SK-N-SH treated with all-trans-retinoic acid at 6 μM for 48 hours (cell line): ENCODE measurements around the gene CNTLN.
A peak's percentile ranks its signal among the peaks of the same experiment; 100 is the strongest.

ENCODE experiments used
- ATAC-seq: fragments of 200-7000 bp; cut with Tn5 transposase; 3 replicates; pipeline ENCODE4 v1.9.1; 2020; ENCODE audit warnings: mild to moderate bottlenecking, moderate library complexity
- ARNTL ChIP-seq: fragments of 450-650 bp; formaldehyde crosslinking; IDR thresholded peaks from 2 replicates; pipeline ENCODE4 v1.5.0; 2020; ENCODE audit warnings: low read depth, mild to moderate bottlenecking, moderate library complexity, borderline replicate concordance
- CSDC2 ChIP-seq: fragments of 250-450 bp; sonication (Bioruptor Pico); IDR thresholded peaks from 2 replicates; pipeline ENCODE4 v1.5.0; 2020; ENCODE audit warnings: mild to moderate bottlenecking, moderate library complexity
- ESRRG ChIP-seq: fragments of 250-450 bp; sonication (Bioruptor Pico); IDR thresholded peaks from 2 replicates; pipeline ENCODE4 v1.6.1; 2021; ENCODE audit warnings: mild to moderate bottlenecking
- GLIS3 ChIP-seq: fragments of 250-450 bp; sonication (Bioruptor Pico); IDR thresholded peaks from 2 replicates; pipeline ENCODE4 v1.5.0; 2020; ENCODE audit warnings: mild to moderate bottlenecking, moderate library complexity
- ISL1 ChIP-seq: fragments of 250-450 bp; sonication (Bioruptor Pico); IDR thresholded peaks from 2 replicates; pipeline ENCODE4 v2.1.2; 2022; ENCODE audit warnings: mild to moderate bottlenecking, moderate library complexity
- OSR1 ChIP-seq: fragments of 250-450 bp; sonication (Bioruptor Pico); IDR thresholded peaks from 2 replicates; pipeline ENCODE4 v1.8.0; 2022; ENCODE audit warnings: moderate library complexity, mild to moderate bottlenecking, inconsistent platforms
- PATZ1 ChIP-seq: fragments of 250-450 bp; sonication (Bioruptor Pico); IDR thresholded peaks from 2 replicates; pipeline ENCODE4 v1.8.0; 2020; ENCODE audit warnings: mild to moderate bottlenecking, moderate library complexity, borderline replicate concordance
- PPARA ChIP-seq: fragments of 250-450 bp; sonication (Bioruptor Pico); IDR thresholded peaks from 2 replicates; pipeline ENCODE4 v1.5.0; 2020; ENCODE audit warnings: mild to moderate bottlenecking, borderline replicate concordance
- RARB ChIP-seq: fragments of 250-450 bp; sonication (Bioruptor Pico); IDR thresholded peaks from 2 replicates; pipeline ENCODE4 v1.8.0; 2021; ENCODE audit warnings: mild to moderate bottlenecking, moderate library complexity
- SNAI2 ChIP-seq: fragments of 250-450 bp; sonication (Bioruptor Pico); IDR thresholded peaks from 2 replicates; pipeline ENCODE4 v1.5.0; 2020; ENCODE audit warnings: mild to moderate bottlenecking, moderate library complexity
- TCF4 ChIP-seq: fragments of 250-450 bp; sonication (Bioruptor Pico); IDR thresholded peaks from 2 replicates; pipeline ENCODE4 v1.8.0; 2021; ENCODE audit warnings: mild to moderate bottlenecking, moderate library complexity, borderline replicate concordance
- TOX ChIP-seq: fragments of 250-450 bp; sonication (Bioruptor Pico); IDR thresholded peaks from 2 replicates; pipeline ENCODE4 v1.8.0; 2021; ENCODE audit warnings: mild to moderate bottlenecking, moderate library complexity, borderline replicate concordance
- TSHZ2 ChIP-seq: fragments of 250-450 bp; sonication (Bioruptor Pico); IDR thresholded peaks from 2 replicates; pipeline ENCODE4 v1.5.0; 2020; ENCODE audit warnings: mild to moderate bottlenecking, moderate library complexity
- ZC3H10 ChIP-seq: fragments of 250-450 bp; sonication (Bioruptor Pico); IDR thresholded peaks from 2 replicates; pipeline ENCODE4 v1.5.1; 2021; ENCODE audit warnings: mild to moderate bottlenecking, moderate library complexity
- ZFP3 ChIP-seq: fragments of 250-450 bp; sonication (Bioruptor Pico); IDR thresholded peaks from 2 replicates; pipeline ENCODE4 v1.5.0; 2020; ENCODE audit warnings: mild to moderate bottlenecking, moderate library complexity
- ZFP30 ChIP-seq: fragments of 450-650 bp; formaldehyde crosslinking; IDR thresholded peaks from 2 replicates; pipeline ENCODE4 v1.5.0; 2022; ENCODE audit warnings: mild to moderate bottlenecking, moderate library complexity
- ZNF565 ChIP-seq: fragments of 450-650 bp; formaldehyde crosslinking; conservative IDR thresholded peaks from 2 replicates; pipeline ENCODE4 v1.5.0; 2020; ENCODE audit warnings: low read depth, mild to moderate bottlenecking, moderate library complexity
- ZNF70 ChIP-seq: fragments of 450-650 bp; formaldehyde crosslinking; IDR thresholded peaks from 2 replicates; pipeline ENCODE4 v1.5.0; 2020; ENCODE audit warnings: mild to moderate bottlenecking, moderate library complexity
- ZNF8 ChIP-seq: fragments of 450-650 bp; formaldehyde crosslinking; IDR thresholded peaks from 2 replicates; pipeline ENCODE4 v1.5.0; 2020; ENCODE audit warnings: mild to moderate bottlenecking, moderate library complexity
- TF ChIP-seq, protein P1 (sequence below): fragments of 250-450 bp; sonication (Bioruptor Pico); IDR thresholded peaks from 2 replicates; pipeline ENCODE4 v1.5.1; 2021; ENCODE audit warnings: mild to moderate bottlenecking, moderate library complexity
- TF ChIP-seq, protein P2 (sequence below): fragments of 250-450 bp; sonication (Bioruptor Pico); IDR thresholded peaks from 2 replicates; pipeline ENCODE4 v1.8.0; 2021; ENCODE audit warnings: low read depth, mild to moderate bottlenecking, moderate library complexity, borderline replicate concordance

CNTLN gene

GRCh38 chr9:17319864-17320263 is 185.0 kb downstream of the CNTLN start:
- no peak for TF ChIP-seq ISL1 (CRISPR knock-in tag)
- TF ChIP-seq TOX (CRISPR knock-in tag) = no peak
- TF ChIP-seq CSDC2 (CRISPR knock-in tag) = no peak
- no peak for ATAC-seq

DNA sequence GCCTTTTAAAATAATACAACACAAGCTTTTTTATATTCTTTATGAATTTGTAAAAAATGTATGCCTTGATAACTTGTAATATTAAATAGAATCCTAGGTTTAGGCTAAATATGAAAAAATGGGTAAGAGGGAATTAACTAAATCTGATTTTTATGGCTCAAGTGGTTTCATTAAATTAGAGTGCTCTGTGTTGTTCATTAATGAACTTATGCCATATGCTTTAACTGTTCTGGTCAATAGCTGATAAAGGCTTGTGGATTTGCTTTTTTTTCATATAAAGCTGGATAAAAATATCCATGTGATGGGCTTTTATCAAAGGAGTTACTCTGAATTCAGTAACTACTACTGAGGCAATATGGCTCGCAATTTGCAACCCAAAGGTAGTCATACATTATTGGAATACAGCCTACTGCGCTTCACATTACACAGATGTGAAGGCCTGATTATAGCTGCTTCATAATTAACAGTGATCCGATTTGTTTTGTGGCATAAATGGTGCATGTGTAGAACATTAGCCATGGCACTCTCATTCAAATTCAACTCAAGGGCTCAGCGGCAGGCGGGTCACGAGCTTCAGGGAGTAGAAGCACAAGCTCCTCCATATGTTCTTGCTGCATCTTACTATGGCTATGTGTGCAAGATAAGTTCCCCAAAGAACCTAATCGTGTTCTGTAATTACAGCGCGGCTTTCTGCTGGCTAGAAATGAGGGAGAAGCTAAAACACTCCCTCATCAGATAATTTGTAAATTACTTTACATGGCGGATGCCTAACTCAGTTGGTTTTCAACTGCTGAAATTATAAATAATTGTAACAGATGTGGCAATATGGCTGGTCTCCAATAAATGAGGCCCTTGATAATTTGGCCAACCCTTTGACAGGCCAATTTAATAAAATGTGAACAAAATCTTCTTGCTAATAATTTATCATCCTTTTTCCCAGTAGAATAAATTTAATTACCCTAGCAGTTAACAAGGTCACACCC is 188.3 kb downstream of the CNTLN start:
- ATAC-seq = no peak; the same call in 2 of the 3 replicates
- TF ChIP-seq ARNTL (CRISPR knock-in tag) = no peak
- no peak for TF ChIP-seq ZNF565
- no peak for TF ChIP-seq RARB (CRISPR knock-in tag)
- TF ChIP-seq ISL1 (CRISPR knock-in tag) = no peak
- peak; percentile 61; the same call in 1 of the 2 replicates for TF ChIP-seq TCF4 (CRISPR knock-in tag)
- TF ChIP-seq TSHZ2 = peak; percentile 53; the same call in 1 of the 2 replicates
- TF ChIP-seq, all 23 proteins: peak for 2

DNA sequence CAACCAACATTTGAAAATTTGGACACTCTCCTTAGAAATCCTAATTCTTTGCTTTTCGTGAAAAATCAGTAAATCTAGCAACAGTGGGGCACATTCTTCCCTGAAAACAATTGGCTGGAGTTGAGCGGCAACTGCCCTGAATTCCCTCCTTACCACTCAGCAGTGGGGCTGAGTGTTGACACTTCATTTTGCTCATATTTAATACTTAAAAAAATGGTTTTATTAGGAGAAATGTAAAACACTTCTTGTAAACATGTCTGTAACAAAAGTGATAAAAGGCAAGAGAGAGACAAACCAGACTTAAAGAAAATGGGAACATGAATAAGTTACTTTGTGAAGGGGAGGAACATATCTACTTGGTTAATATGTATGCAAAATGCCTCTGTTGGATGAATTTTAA is 193.5 kb downstream of the CNTLN start:
- no peak for TF ChIP-seq ARNTL (CRISPR knock-in tag)
- no peak for ATAC-seq

- ATAC-seq = no peak
- TF ChIP-seq ZNF8 (CRISPR knock-in tag) = no peak
- TF ChIP-seq, protein P1, sequence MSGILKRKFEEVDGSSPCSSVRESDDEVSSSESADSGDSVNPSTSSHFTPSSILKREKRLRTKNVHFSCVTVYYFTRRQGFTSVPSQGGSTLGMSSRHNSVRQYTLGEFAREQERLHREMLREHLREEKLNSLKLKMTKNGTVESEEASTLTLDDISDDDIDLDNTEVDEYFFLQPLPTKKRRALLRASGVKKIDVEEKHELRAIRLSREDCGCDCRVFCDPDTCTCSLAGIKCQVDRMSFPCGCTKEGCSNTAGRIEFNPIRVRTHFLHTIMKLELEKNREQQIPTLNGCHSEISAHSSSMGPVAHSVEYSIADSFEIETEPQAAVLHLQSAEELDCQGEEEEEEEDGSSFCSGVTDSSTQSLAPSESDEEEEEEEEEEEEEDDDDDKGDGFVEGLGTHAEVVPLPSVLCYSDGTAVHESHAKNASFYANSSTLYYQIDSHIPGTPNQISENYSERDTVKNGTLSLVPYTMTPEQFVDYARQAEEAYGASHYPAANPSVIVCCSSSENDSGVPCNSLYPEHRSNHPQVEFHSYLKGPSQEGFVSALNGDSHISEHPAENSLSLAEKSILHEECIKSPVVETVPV (CRISPR knock-in tag) = no peak
- TF ChIP-seq ZC3H10 (CRISPR knock-in tag) = no peak
- no peak for TF ChIP-seq PATZ1 (CRISPR knock-in tag)
- TF ChIP-seq PPARA (CRISPR knock-in tag) = no peak
- TF ChIP-seq ISL1 (CRISPR knock-in tag) = no peak
- TF ChIP-seq RARB (CRISPR knock-in tag) = no peak
- TF ChIP-seq GLIS3 (CRISPR knock-in tag) = no peak
- TF ChIP-seq, protein P2, sequence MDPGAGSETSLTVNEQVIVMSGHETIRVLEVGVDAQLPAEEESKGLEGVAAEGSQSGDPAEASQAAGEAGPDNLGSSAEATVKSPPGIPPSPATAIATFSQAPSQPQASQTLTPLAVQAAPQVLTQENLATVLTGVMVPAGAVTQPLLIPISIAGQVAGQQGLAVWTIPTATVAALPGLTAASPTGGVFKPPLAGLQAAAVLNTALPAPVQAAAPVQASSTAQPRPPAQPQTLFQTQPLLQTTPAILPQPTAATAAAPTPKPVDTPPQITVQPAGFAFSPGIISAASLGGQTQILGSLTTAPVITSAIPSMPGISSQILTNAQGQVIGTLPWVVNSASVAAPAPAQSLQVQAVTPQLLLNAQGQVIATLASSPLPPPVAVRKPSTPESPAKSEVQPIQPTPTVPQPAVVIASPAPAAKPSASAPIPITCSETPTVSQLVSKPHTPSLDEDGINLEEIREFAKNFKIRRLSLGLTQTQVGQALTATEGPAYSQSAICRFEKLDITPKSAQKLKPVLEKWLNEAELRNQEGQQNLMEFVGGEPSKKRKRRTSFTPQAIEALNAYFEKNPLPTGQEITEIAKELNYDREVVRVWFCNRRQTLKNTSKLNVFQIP (CRISPR knock-in tag) = no peak
- no peak for TF ChIP-seq SNAI2 (CRISPR knock-in tag)
- TF ChIP-seq ZFP30 (CRISPR knock-in tag) = no peak
- TF ChIP-seq ZFP3 (CRISPR knock-in tag) = no peak
- TF ChIP-seq OSR1 (CRISPR knock-in tag) = no peak
- no peak for TF ChIP-seq CSDC2 (CRISPR knock-in tag)
- no peak for TF ChIP-seq ARNTL (CRISPR knock-in tag)
- no peak for TF ChIP-seq ZNF70 (CRISPR knock-in tag)
- TF ChIP-seq TCF4 (CRISPR knock-in tag) = no peak
- TF ChIP-seq ESRRG = no peak
- TF ChIP-seq TSHZ2 = no peak
- no peak for TF ChIP-seq TOX (CRISPR knock-in tag)
- TF ChIP-seq, all 23 proteins: peak for 0
Observed at GRCh38 chr9:17330097-17330496, 195.3 kb downstream of the CNTLN start.
